ENCODE results near the gene OGFR. TPM values are rescaled to one million over a fixed set of nuclear protein-coding genes. Genes with fewer than 3 reads are reported as not detected.

The OGFR gene
- total and polyA plus RNA-seq, 2 donors (not counting 3 experiments of a cell fraction or from before 2014, with no cell fraction given): 30.8 to 44.0 TPM

- no peak overlapping the region for H2AFZ ChIP-seq (ENCODE audit: low read depth, low read length)
- ChIA-PET POLR2A (no interaction called here), CTCF (interaction anchor here (1.3 to 1.8 kb wide), 5 partner anchors 10 to 93 kb away, joined by 3 to 7 read pairs (median 5); partner anchors contain the start of gene NTSR1)
- dilution Hi-C loops (cut with MboI; ENCODE audit: extremely low pct_ligation_motif_present, low sequenced_read_pairs) (no loop called here), intact Hi-C loops (cut with micrococcal nuclease) (no loop called here)
- FAIRE-seq: no peak
- H3K9me1 ChIP-seq (replicated peaks; ENCODE audit: control insufficient read depth, extremely low read depth, insufficient read depth, low read length): no peaks in the 10 kb centered on the region
- H3K4me1 ChIP-seq (ENCODE audit: control insufficient read depth, extremely low read depth, insufficient read depth, low read length): peaks cover 11% of the 10 kb centered on the region
- H3K4me2 ChIP-seq (ENCODE audit: insufficient read depth, low read length): no peak overlapping the region
- no peak overlapping the region for H3K27ac ChIP-seq (ENCODE audit: insufficient read depth, low read depth, low read length)
- no peaks in the 10 kb centered on the region for H3K36me3 ChIP-seq (ENCODE audit: control insufficient read depth in 2 of 2, extremely low read depth in 1 of 2, insufficient read depth in 2 of 2, low read length in 2 of 2)
- no peaks in the 10 kb centered on the region for H3K79me2 ChIP-seq (ENCODE audit: control insufficient read depth, insufficient read depth, low read length)
- no peaks in the 10 kb centered on the region for H3K27me3 ChIP-seq (ENCODE audit: control insufficient read depth in 2 of 2, insufficient read depth in 2 of 2, low read length in 2 of 2)
- no peaks in the 10 kb centered on the region for H4K20me1 ChIP-seq (replicated peaks; ENCODE audit: control insufficient read depth, extremely low read depth, insufficient read depth, low read length)
- DNase-seq (ENCODE audit: low read depth, low spot score): no peak
- H3K9ac ChIP-seq (replicated peaks; ENCODE audit: extremely low read depth, insufficient read depth, low read length): no peak overlapping the region
- TF ChIP-seq POLR2A (IDR thresholded peaks at IDR 0.05; ENCODE audit: low read depth, low read length) (no peak), MYC (IDR thresholded peaks at IDR 0.05; ENCODE audit: low read depth, low read length) (no peak), GATA2 (IDR thresholded peaks at IDR 0.05; ENCODE audit: insufficient read depth, insufficient read length, low read depth, low read length) (no peak), FOS (IDR thresholded peaks at IDR 0.05; ENCODE audit: borderline replicate concordance, insufficient read depth, low read length) (no peak)
- BruUV-seq (replicated peaks): no TSS peak
- H3K4me3 ChIP-seq (replicated peaks in 1 of 3; ENCODE audit: insufficient read depth in 1 of 3, low read depth in 1 of 3, low read length in 3 of 3): no peak overlapping the region
- H3K9me3 ChIP-seq (replicated peaks; ENCODE audit: control insufficient read depth, insufficient read depth, low read length): no peaks in the 10 kb centered on the region
These were observed 32.5 kb upstream of the OGFR start for GRCh38 chr20:62772103-62772611.

- TF ChIP-seq EZH2 (IDR thresholded peaks at IDR 0.05; ENCODE audit: borderline replicate concordance, low read depth, low read length, severe bottlenecking): no peak
- no peak for TF ChIP-seq POLR2AphosphoS5 (IDR thresholded peaks at IDR 0.05; ENCODE audit: insufficient read depth, low read depth, low read length)
- no peak for TF ChIP-seq FOS (IDR thresholded peaks at IDR 0.05; ENCODE audit: borderline replicate concordance, insufficient read depth, low read length)
- TF ChIP-seq MYC (IDR thresholded peaks at IDR 0.05; ENCODE audit: low read depth, low read length): no peak
- TF ChIP-seq GATA2 (IDR thresholded peaks at IDR 0.05; ENCODE audit: insufficient read depth, insufficient read length, low read depth, low read length): no peak
- TF ChIP-seq POLR2A (IDR thresholded peaks at IDR 0.05; ENCODE audit: low read depth, low read length): no peak
- TF ChIP-seq, protein P1, sequence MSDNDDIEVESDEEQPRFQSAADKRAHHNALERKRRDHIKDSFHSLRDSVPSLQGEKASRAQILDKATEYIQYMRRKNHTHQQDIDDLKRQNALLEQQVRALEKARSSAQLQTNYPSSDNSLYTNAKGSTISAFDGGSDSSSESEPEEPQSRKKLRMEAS (IDR thresholded peaks at IDR 0.05; ENCODE audit: insufficient read depth, insufficient read length): no peak
- TF ChIP-seq JUN (IDR thresholded peaks at IDR 0.05; ENCODE audit: borderline replicate concordance, insufficient read depth, insufficient read length, low read depth): no peak
- no peak for TF ChIP-seq CTCF (IDR thresholded peaks at IDR 0.05; ENCODE audit: extremely low read depth in 1 of 2, insufficient read depth in 1 of 2, low read depth in 1 of 2, low read length in 2 of 2)
- DNase-seq (ENCODE audit: low read depth, low spot score) (no peak), FAIRE-seq (no peak)
- POLR2A ChIA-PET: no interaction called here
- Histone ChIP-seq H2AFZ (ENCODE audit: low read depth, low read length) (peak overlapping the region; percentile 58), H3K9me3 (replicated peaks; ENCODE audit: control insufficient read depth, insufficient read depth, low read length) (no peaks in the 10 kb centered on the region), H3K9me1 (replicated peaks; ENCODE audit: control insufficient read depth, extremely low read depth, insufficient read depth, low read length) (no peaks in the 10 kb centered on the region), H3K9ac (replicated peaks; ENCODE audit: extremely low read depth, insufficient read depth, low read length) (no peak overlapping the region), H3K4me2 (ENCODE audit: insufficient read depth, low read length) (peak overlapping the region; percentile 43), H4K20me1 (replicated peaks; ENCODE audit: control insufficient read depth, extremely low read depth, insufficient read depth, low read length) (no peaks in the 10 kb centered on the region), H3K4me1 (ENCODE audit: control insufficient read depth, extremely low read depth, insufficient read depth, low read length) (peaks cover 11% of the 10 kb centered on the region), H3K27me3 (ENCODE audit: control insufficient read depth in 2 of 2, insufficient read depth in 2 of 2, low read length in 2 of 2) (no peaks in the 10 kb centered on the region), H3K27ac (ENCODE audit: insufficient read depth, low read depth, low read length) (no peak overlapping the region), H3K36me3 (ENCODE audit: control insufficient read depth in 2 of 2, extremely low read depth in 1 of 2, insufficient read depth in 2 of 2, low read length in 2 of 2) (no peaks in the 10 kb centered on the region), H3K79me2 (ENCODE audit: control insufficient read depth, insufficient read depth, low read length) (no peaks in the 10 kb centered on the region), H3K4me3 (replicated peaks in 1 of 3; ENCODE audit: insufficient read depth in 1 of 3, low read depth in 1 of 3, low read length in 3 of 3) (no peak overlapping the region)
- no TSS peak for BruUV-seq (replicated peaks)
- CTCF ChIA-PET: interaction anchor here (0.6 to 1.8 kb wide), 10 partner anchors 9 to 106 kb away, joined by 3 to 7 read pairs (median 4); no protein-coding TSS in a partner anchor
- dilution Hi-C loops (cut with MboI; ENCODE audit: extremely low pct_ligation_motif_present, low sequenced_read_pairs) (no loop called here), intact Hi-C loops (cut with micrococcal nuclease) (no loop called here)
These were observed 32.0 kb upstream of the OGFR start for GRCh38 chr20:62772619-62772989.
